Measurements from ENCODE around the gene MTMR8.

Gene MTMR8

DNA sequence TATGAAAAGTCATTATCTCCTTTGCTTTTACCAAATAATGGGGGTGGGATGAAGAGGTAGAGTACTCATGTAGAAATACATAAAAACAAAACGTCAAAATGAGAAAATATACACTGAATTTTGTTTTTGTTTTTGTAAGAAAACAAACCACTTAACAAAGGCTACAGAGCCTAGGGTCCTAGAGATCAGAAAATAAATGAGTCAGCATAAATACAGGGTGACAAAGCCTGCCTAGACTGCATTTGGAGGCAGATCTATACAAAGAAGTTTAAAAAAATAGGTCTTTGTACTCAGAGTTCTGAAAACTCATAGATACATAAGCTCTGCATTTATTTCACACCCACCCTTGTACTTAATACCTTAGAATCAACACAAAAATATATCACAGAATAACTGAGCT, 52.4 kb downstream of the MTMR8 start:
- no peak overlapping the region for H3K4me2 ChIP-seq (ENCODE audit: low read length)
- H3K9ac ChIP-seq (ENCODE audit: low read length) = no peak overlapping the region
- H3K27me3 ChIP-seq (ENCODE audit: insufficient read depth, low read length, poor library complexity) = no peaks in the 10 kb centered on the region
- no peaks in the 10 kb centered on the region for H3K36me3 ChIP-seq (ENCODE audit: control insufficient read depth, insufficient read depth, low read length)
- no peak for DNase-seq
- H2BK120ac ChIP-seq (ENCODE audit: low read depth, low read length) = no peak overlapping the region
- no peak overlapping the region for H3K18ac ChIP-seq (ENCODE audit: low read length)
- H4K5ac ChIP-seq (ENCODE audit: low read length) = no peak overlapping the region
- H4K8ac ChIP-seq (ENCODE audit: low read depth, low read length) = no peak overlapping the region
- H3K23ac ChIP-seq (ENCODE audit: low read length) = no peak overlapping the region
- no peaks in the 10 kb centered on the region for H3K4me1 ChIP-seq (ENCODE audit: control insufficient read depth, low read depth, low read length)
- H3K4me3 ChIP-seq (ENCODE audit: low read length) = no peak overlapping the region
- no peaks in the 10 kb centered on the region for H3K79me2 ChIP-seq (ENCODE audit: control insufficient read depth, insufficient read depth, low read length)
- H3K79me1 ChIP-seq (ENCODE audit: low read length) = no peaks in the 10 kb centered on the region
- no peak overlapping the region for H3K56ac ChIP-seq (ENCODE audit: low read length)
- no peak overlapping the region for H2AK5ac ChIP-seq (ENCODE audit: low read length)
- H2BK5ac ChIP-seq (ENCODE audit: low read length) = no peak overlapping the region
- H2BK15ac ChIP-seq (replicated peaks; ENCODE audit: low read depth) = no peak overlapping the region
- no peak overlapping the region for H3K4ac ChIP-seq (ENCODE audit: low read depth, low read length)
- WGBS (ENCODE audit: extremely low coverage, insufficient coverage, low lambda C conversion rate) = no CpG with 5 or more reads among the region's 1 CpG
- H3K27ac ChIP-seq (ENCODE audit: low read depth, low read length) = no peak overlapping the region

DNA sequence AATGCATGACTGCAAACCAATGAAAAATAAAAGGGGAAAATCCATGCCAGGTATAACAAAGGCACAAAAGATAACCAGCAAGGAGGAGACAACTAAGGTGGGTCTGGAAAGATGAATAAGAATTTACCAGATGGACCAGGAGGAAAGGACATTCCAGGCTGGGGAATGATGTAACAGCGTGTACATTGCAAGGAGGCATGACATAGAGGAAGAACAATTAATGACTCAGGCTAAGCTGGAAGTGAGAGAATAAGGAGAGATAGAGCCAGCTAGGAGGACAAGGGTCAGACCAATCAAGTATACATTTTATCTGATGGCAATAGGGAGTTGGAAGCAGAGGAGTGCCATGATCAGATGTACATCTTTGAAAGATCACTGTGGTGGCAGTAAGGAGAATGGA, 57.0 kb downstream of the MTMR8 start:
- no peak overlapping the region for H3K56ac ChIP-seq (ENCODE audit: low read length)
- H4K5ac ChIP-seq (ENCODE audit: low read length) = no peak overlapping the region
- no peak overlapping the region for H3K18ac ChIP-seq (ENCODE audit: low read length)
- H3K27me3 ChIP-seq (ENCODE audit: insufficient read depth, low read length, poor library complexity) = no peaks in the 10 kb centered on the region
- H3K4me1 ChIP-seq (ENCODE audit: control insufficient read depth, low read depth, low read length) = no peaks in the 10 kb centered on the region
- peak; percentile 0 for DNase-seq
- H4K8ac ChIP-seq (ENCODE audit: low read depth, low read length) = no peak overlapping the region
- H2AK5ac ChIP-seq (ENCODE audit: low read length) = no peak overlapping the region
- no peak overlapping the region for H3K4me2 ChIP-seq (ENCODE audit: low read length)
- H2BK15ac ChIP-seq (replicated peaks; ENCODE audit: low read depth) = no peak overlapping the region
- no peaks in the 10 kb centered on the region for H3K36me3 ChIP-seq (ENCODE audit: control insufficient read depth, insufficient read depth, low read length)
- no peaks in the 10 kb centered on the region for H3K79me2 ChIP-seq (ENCODE audit: control insufficient read depth, insufficient read depth, low read length)
- no peaks in the 10 kb centered on the region for H3K79me1 ChIP-seq (ENCODE audit: low read length)
- no peak overlapping the region for H3K9ac ChIP-seq (ENCODE audit: low read length)
- no CpG with 5 or more reads among the region's 1 CpG for WGBS (ENCODE audit: extremely low coverage, insufficient coverage, low lambda C conversion rate)
- H2BK120ac ChIP-seq (ENCODE audit: low read depth, low read length) = no peak overlapping the region
- H3K27ac ChIP-seq (ENCODE audit: low read depth, low read length) = no peak overlapping the region
- no peak overlapping the region for H2BK5ac ChIP-seq (ENCODE audit: low read length)
- no peak overlapping the region for H3K4me3 ChIP-seq (ENCODE audit: low read length)
- H3K23ac ChIP-seq (ENCODE audit: low read length) = no peak overlapping the region
- no peak overlapping the region for H3K4ac ChIP-seq (ENCODE audit: low read depth, low read length)

DNA sequence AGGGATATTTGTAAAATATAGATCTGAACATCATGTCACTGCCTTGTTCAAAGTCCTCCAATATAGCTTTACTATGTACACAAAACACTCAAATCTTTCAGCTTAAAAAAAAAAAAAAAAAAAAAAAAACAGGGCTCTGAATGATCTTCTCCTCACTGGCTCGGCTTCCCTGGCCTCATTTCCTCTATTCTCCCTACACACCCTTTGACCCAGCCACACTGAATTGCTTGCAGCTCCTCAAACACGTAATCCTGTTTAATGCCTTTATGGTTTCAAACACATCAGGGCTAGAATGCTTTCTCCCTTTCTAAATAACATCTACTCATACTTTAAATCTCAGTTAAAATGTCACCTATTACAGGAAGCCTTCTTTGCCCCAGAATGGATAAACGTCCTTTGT, 60.8 kb downstream of the MTMR8 start:
- Histone ChIP-seq H3K4me1 (ENCODE audit: control insufficient read depth, low read depth, low read length) (no peaks in the 10 kb centered on the region), H3K4me2 (ENCODE audit: low read length) (no peak overlapping the region), H3K9ac (ENCODE audit: low read length) (no peak overlapping the region), H4K5ac (ENCODE audit: low read length) (no peak overlapping the region), H4K8ac (ENCODE audit: low read depth, low read length) (no peak overlapping the region), H3K23ac (ENCODE audit: low read length) (no peak overlapping the region), H2BK15ac (replicated peaks; ENCODE audit: low read depth) (no peak overlapping the region), H3K4me3 (ENCODE audit: low read length) (no peak overlapping the region), H2AK5ac (ENCODE audit: low read length) (no peak overlapping the region), H3K4ac (ENCODE audit: low read depth, low read length) (no peak overlapping the region), H3K27ac (ENCODE audit: low read depth, low read length) (no peak overlapping the region), H3K18ac (ENCODE audit: low read length) (no peak overlapping the region), H3K36me3 (ENCODE audit: control insufficient read depth, insufficient read depth, low read length) (no peaks in the 10 kb centered on the region), H2BK120ac (ENCODE audit: low read depth, low read length) (no peak overlapping the region), H2BK5ac (ENCODE audit: low read length) (no peak overlapping the region), H3K79me2 (ENCODE audit: control insufficient read depth, insufficient read depth, low read length) (no peaks in the 10 kb centered on the region), H3K79me1 (ENCODE audit: low read length) (no peaks in the 10 kb centered on the region), H3K56ac (ENCODE audit: low read length) (no peak overlapping the region), H3K27me3 (ENCODE audit: insufficient read depth, low read length, poor library complexity) (no peaks in the 10 kb centered on the region)
- no peak for DNase-seq
- WGBS (ENCODE audit: extremely low coverage, insufficient coverage, low lambda C conversion rate) = no CpG with 5 or more reads among the region's 3 CpGs

DNA sequence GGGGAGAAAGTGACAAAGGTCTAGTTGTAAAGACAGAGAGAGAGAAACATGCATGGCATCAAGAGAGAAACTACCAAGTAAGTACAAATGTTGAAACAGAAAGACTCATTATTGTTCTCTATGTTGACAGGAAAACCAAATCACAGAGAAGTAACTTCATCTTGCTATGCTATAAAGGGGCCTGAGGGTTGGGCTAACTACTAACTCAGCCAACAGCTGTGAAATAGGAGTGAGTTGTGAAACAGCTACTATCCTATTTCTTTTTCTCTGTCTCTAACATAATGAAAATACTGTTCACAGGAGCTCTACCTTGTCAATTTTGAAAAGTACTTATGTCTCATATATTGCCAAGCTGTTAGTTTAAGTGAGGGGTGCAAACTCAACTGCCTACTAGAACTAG, 65.0 kb downstream of the MTMR8 start:
- no peak for DNase-seq
- Histone ChIP-seq H2BK15ac (replicated peaks; ENCODE audit: low read depth) (no peak overlapping the region), H3K9ac (ENCODE audit: low read length) (no peak overlapping the region), H3K4me2 (ENCODE audit: low read length) (no peak overlapping the region), H3K4me3 (ENCODE audit: low read length) (no peak overlapping the region), H4K5ac (ENCODE audit: low read length) (no peak overlapping the region), H3K4ac (ENCODE audit: low read depth, low read length) (no peak overlapping the region), H4K8ac (ENCODE audit: low read depth, low read length) (no peak overlapping the region), H2BK5ac (ENCODE audit: low read length) (no peak overlapping the region), H3K79me1 (ENCODE audit: low read length) (no peaks in the 10 kb centered on the region), H3K27me3 (ENCODE audit: insufficient read depth, low read length, poor library complexity) (no peaks in the 10 kb centered on the region), H3K36me3 (ENCODE audit: control insufficient read depth, insufficient read depth, low read length) (no peaks in the 10 kb centered on the region), H3K79me2 (ENCODE audit: control insufficient read depth, insufficient read depth, low read length) (no peaks in the 10 kb centered on the region), H3K27ac (ENCODE audit: low read depth, low read length) (no peak overlapping the region), H3K56ac (ENCODE audit: low read length) (no peak overlapping the region), H3K18ac (ENCODE audit: low read length) (no peak overlapping the region), H2BK120ac (ENCODE audit: low read depth, low read length) (no peak overlapping the region), H2AK5ac (ENCODE audit: low read length) (no peak overlapping the region), H3K23ac (ENCODE audit: low read length) (no peak overlapping the region), H3K4me1 (ENCODE audit: control insufficient read depth, low read depth, low read length) (no peaks in the 10 kb centered on the region)

DNA sequence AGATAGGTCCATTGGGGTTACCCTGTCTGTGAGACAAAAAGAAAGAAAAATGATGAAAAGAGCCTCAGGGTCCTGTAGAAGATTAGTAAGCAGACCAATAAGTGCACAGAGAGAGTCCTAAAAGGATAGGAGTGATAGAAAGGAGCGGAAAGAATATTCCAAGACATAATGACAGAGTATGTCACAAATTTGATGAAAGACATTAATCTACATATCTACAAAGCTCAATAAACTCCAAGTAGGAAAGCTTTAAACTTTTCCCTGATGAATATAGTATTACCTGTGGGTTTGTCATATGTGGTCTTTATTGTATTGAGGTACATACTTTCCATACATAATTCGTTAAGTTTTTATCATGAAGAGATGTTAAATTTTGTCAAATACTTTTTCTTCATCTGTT, 73.7 kb downstream of the MTMR8 start:
- H3K4ac ChIP-seq (ENCODE audit: low read depth, low read length) = no peak overlapping the region
- no peaks in the 10 kb centered on the region for H3K4me1 ChIP-seq (ENCODE audit: control insufficient read depth, low read depth, low read length)
- no peaks in the 10 kb centered on the region for H3K79me2 ChIP-seq (ENCODE audit: control insufficient read depth, insufficient read depth, low read length)
- no peak overlapping the region for H2BK120ac ChIP-seq (ENCODE audit: low read depth, low read length)
- no peak overlapping the region for H2BK15ac ChIP-seq (replicated peaks; ENCODE audit: low read depth)
- H3K9ac ChIP-seq (ENCODE audit: low read length) = no peak overlapping the region
- no peak overlapping the region for H2AK5ac ChIP-seq (ENCODE audit: low read length)
- no peak overlapping the region for H3K4me3 ChIP-seq (ENCODE audit: low read length)
- no peaks in the 10 kb centered on the region for H3K27me3 ChIP-seq (ENCODE audit: insufficient read depth, low read length, poor library complexity)
- no peaks in the 10 kb centered on the region for H3K36me3 ChIP-seq (ENCODE audit: control insufficient read depth, insufficient read depth, low read length)
- H3K18ac ChIP-seq (ENCODE audit: low read length) = no peak overlapping the region
- DNase-seq = no peak
- no peaks in the 10 kb centered on the region for H3K79me1 ChIP-seq (ENCODE audit: low read length)
- no peak overlapping the region for H4K5ac ChIP-seq (ENCODE audit: low read length)
- WGBS (ENCODE audit: extremely low coverage, insufficient coverage, low lambda C conversion rate) = no CpG with 5 or more reads among the region's 2 CpGs
- H3K27ac ChIP-seq (ENCODE audit: low read depth, low read length) = no peak overlapping the region
- H3K23ac ChIP-seq (ENCODE audit: low read length) = no peak overlapping the region
- H4K8ac ChIP-seq (ENCODE audit: low read depth, low read length) = no peak overlapping the region
- no peak overlapping the region for H3K4me2 ChIP-seq (ENCODE audit: low read length)
- H3K56ac ChIP-seq (ENCODE audit: low read length) = no peak overlapping the region
- H2BK5ac ChIP-seq (ENCODE audit: low read length) = no peak overlapping the region

DNA sequence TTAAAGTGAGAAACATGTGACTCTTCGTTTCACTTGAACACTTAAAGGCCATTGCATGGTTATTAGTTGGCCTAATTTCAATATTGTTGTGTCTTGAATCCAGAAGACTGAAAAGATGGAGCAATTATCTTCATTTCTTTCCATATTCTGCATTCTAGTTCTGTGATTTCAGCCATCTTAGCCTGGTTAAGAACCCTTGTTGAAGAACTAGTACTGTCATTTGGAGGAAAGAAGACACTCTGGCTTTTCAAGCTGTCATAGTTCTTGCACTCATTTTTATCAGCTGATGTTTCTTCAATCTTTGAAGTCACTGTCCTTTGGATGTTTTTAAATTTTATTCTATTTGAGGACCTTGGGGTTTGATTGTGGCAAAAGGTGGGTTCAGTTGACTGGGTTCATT, 81.6 kb downstream of the MTMR8 start:
- WGBS (ENCODE audit: extremely low coverage, insufficient coverage, low lambda C conversion rate) = no CpG with 5 or more reads among the region's 1 CpG

More for the DNA sequence above, 81.6 kb downstream of the MTMR8 start:
- H3K4me1 ChIP-seq (ENCODE audit: control insufficient read depth, low read depth, low read length) = no peaks in the 10 kb centered on the region
- H2BK15ac ChIP-seq (replicated peaks; ENCODE audit: low read depth) = no peak overlapping the region
- H2BK120ac ChIP-seq (ENCODE audit: low read depth, low read length) = no peak overlapping the region
- H3K18ac ChIP-seq (ENCODE audit: low read length) = no peak overlapping the region
- H3K79me2 ChIP-seq (ENCODE audit: control insufficient read depth, insufficient read depth, low read length) = no peaks in the 10 kb centered on the region
- no peak overlapping the region for H3K4me2 ChIP-seq (ENCODE audit: low read length)
- no peak overlapping the region for H3K4me3 ChIP-seq (ENCODE audit: low read length)
- no peak for DNase-seq
- no peak overlapping the region for H3K9ac ChIP-seq (ENCODE audit: low read length)
- no peak overlapping the region for H2AK5ac ChIP-seq (ENCODE audit: low read length)
- H3K36me3 ChIP-seq (ENCODE audit: control insufficient read depth, insufficient read depth, low read length) = no peaks in the 10 kb centered on the region
- no peak overlapping the region for H3K56ac ChIP-seq (ENCODE audit: low read length)
- H3K23ac ChIP-seq (ENCODE audit: low read length) = no peak overlapping the region
- no peaks in the 10 kb centered on the region for H3K79me1 ChIP-seq (ENCODE audit: low read length)
- no peak overlapping the region for H4K5ac ChIP-seq (ENCODE audit: low read length)
- no peak overlapping the region for H3K4ac ChIP-seq (ENCODE audit: low read depth, low read length)
- H3K27ac ChIP-seq (ENCODE audit: low read depth, low read length) = no peak overlapping the region
- H3K27me3 ChIP-seq (ENCODE audit: insufficient read depth, low read length, poor library complexity) = no peaks in the 10 kb centered on the region
- no peak overlapping the region for H2BK5ac ChIP-seq (ENCODE audit: low read length)
- H4K8ac ChIP-seq (ENCODE audit: low read depth, low read length) = no peak overlapping the region
